ENCODE data around the gene ELP4.
"Not testable (repeated sequence)": the region's sequence is repeated elsewhere in the genome, so short reads cannot be mapped to it uniquely, and the experiment has no call there.

ELP4 gene, protein sequence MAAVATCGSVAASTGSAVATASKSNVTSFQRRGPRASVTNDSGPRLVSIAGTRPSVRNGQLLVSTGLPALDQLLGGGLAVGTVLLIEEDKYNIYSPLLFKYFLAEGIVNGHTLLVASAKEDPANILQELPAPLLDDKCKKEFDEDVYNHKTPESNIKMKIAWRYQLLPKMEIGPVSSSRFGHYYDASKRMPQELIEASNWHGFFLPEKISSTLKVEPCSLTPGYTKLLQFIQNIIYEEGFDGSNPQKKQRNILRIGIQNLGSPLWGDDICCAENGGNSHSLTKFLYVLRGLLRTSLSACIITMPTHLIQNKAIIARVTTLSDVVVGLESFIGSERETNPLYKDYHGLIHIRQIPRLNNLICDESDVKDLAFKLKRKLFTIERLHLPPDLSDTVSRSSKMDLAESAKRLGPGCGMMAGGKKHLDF

DNA sequence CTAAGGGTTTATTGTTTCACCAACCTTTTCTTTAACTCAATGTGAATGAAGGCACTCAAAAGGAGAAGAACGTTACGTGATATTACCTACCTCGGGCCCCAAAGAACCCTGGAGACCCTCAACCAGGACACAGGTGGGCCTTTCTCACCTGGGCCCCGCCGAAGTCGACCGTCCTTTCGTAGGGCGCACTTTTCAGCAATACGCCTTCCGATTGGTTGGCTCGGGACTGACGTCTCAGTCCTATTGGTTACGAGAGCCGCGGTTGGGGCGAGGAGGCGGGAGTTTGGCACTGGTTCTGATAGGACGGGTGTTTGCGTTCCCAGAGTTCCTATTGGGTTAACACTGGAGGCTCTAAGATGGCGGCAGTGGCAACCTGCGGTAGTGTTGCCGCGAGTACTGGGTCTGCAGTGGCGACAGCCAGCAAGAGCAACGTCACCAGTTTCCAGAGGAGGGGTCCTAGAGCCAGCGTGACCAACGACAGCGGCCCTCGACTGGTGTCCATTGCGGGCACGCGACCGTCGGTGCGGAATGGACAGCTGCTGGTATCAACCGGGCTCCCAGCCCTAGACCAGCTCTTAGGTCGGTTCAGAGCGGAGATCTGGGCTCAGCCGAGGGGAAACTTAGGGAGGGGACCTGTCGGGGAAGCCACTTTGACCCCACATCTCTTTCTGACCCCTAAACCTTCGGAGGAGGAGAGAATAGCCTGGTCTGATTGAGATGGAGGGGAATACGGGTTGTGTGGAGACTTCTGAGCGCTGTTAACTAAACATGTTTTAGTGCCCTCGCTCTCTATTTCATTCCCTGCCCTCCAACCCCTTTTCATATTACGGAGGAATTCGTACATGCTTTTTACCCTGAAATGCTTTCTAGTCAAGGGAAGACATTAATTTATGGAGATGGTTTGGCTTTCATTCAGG, at the start of gene ELP4, which contains the start of gene IMMP1L:
Gene ELP4, plus strand, starts transcription at position 339 of the 917 bp plus-strand sequence. Its CDS starts 18 bp downstream, at position 357.
Gene IMMP1L, minus strand, starts transcription at position 194 of the 917 bp plus-strand sequence. CDS start 46,346 bp downstream, outside the sequence.
- DNase-seq: peak; percentile 90 to 91

DNA sequence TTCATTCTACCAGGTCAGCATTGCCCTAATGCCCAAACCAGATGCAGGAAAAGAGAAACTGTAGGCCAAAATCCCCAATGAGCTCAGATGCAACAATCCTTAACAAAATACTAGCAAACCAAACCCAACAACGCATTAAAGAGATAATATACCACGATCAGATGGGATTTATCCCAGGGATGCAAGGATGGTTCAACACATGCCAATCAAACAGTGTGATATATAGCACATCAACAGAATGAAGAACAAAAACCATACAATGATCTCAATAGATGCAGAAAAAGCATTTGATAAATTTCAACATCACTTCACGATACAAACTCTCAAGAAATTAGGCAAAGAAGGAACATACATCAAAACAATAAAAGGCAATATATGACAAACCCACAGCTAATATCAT, 45.1 kb upstream of the ELP4 start:
- no peak for DNase-seq

DNA sequence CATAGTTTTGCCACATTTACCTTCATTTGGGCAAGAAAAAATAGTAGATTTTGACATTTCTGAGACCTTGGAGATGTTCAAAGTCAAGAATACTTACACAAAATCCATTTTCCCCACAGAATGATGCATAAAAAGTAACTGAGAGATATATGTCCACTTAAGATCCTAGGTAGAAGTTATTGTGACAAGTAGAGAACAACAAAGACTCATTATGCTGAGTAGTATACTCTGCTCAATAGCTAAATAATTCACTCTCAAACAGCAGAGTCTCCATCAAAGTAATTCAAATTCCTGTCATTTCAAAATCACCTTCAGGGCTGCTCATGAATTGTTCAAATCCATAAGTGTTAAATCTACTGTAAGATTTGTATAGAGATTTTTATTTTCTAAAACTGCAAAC, 35.5 kb upstream of the ELP4 start:
- DNase-seq: no peak

DNA sequence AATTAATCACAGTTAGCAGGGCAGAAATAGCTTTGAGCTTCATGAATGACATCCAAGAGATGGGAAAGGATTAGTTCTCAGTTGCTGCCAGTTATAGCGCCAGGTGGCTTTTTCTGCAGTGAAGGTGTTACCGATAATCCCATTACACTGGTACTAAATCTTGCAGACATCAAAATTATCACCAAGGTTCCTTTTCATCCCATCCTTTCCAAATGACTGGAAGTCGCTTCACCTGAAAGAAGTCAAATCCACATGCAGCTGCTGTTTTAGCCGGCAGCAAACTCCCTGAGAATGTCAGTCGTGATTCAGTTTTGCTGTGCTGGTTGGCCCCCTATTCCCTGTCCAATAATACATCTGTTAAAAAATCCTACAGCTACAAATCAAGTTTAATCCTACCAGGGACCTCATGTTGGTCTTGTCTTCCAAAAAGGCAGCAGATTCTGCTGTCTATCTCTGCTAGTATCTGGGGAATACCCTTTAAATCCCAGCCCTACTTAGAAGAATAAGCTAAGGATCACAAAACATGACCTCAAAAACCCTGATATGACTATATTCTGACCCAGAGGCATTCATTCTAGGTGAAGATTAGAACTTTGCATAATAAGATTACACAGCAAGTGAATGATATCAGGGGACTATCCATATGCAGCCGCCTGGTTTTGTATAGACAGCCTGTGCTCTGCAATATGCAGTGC, 31.9 kb upstream of the ELP4 start:
- no peak for DNase-seq

DNA sequence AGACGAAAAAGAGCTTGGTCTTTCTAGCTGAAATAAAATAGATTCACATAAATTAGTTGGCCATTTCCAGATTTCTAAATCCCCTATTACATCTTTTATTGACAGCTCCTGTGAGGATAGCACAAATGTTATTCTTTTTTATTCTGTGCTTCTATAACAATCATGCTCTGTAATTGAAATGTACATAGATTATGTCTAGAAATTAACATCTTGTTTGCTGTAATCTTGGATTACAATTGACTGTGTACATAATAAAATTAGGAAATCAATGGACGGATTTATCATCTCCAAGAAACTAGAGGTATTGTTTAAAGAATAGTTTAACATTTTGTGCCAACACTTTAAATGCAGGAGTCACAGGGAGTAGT, 31.4 kb upstream of the ELP4 start:
- DNase-seq: no peak

DNA sequence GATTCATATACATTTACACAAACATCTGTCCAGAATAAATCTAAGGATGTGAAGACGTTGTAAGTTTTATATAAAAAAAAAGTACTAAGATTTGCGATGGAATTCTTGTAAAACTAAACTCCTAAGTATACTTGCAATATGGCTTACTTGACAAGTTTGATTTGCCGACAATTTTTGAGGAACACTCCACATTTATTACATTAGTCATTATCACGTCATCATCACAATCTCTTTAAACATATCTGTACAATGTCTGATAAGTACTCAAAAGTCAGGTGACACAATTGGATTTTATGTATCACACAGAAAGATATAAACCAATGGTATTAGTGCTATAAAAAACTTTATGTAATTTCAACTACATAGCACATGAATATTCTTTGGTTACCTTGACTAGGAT, 30.5 kb upstream of the ELP4 start:
- no peak for DNase-seq

DNA sequence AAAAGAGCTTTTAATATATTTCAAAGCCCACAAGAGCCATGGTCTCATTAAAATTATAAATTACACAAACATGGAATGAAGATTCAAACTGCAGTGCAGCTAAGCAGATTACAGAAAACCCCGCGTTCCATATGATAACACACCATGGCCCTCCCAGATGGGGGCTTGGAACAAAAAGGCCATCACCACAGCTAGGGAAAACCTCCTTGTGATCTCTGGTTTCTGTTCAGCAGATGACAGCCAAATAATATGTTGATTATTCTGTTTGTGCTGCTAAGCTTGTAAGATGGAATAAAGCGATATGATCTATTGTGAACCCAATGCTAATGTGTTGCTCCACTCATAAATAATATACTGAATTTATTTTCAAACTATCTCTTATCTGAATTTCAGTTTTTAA, 28.6 kb upstream of the ELP4 start:
- DNase-seq: no peak

DNA sequence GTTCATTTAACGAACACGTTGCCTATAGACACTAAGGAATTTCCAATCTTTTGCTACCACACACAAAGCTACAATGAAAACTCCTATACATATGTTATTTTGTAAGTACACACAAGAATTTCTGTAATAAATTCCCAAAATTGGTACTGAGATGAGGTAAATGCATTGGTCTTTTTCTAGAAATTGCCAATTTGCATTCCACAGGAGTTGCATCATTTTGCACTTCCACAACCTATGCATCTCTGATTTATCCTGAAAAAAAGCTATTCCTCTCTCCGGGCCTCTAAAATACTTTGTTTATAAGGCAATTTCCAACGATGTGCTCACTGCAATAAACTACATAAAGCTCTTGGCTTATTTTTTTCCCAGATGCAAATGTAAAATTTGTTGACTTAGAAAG, 25.1 kb upstream of the ELP4 start:
- DNase-seq: no peak

DNA sequence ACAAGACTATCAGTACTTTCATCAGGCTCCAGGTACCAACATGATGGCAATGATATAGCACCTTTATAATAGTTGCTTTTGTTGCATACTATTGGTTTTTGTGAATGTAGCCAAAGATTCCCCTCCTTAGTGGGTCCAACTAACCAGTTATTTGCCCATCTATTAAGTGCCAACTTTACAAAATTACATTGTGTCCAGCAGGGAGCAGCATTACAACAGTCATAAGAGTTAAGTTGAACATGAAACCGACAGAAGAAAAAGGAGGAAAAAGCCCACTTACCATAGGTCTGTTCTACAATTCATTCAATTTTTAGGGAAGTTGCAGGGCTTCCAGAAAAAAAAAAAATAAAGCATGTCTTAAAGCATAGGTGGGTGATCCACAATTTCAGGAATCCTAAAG, 21.7 kb upstream of the ELP4 start:
- peak; percentile 38 to 52 for DNase-seq

DNA sequence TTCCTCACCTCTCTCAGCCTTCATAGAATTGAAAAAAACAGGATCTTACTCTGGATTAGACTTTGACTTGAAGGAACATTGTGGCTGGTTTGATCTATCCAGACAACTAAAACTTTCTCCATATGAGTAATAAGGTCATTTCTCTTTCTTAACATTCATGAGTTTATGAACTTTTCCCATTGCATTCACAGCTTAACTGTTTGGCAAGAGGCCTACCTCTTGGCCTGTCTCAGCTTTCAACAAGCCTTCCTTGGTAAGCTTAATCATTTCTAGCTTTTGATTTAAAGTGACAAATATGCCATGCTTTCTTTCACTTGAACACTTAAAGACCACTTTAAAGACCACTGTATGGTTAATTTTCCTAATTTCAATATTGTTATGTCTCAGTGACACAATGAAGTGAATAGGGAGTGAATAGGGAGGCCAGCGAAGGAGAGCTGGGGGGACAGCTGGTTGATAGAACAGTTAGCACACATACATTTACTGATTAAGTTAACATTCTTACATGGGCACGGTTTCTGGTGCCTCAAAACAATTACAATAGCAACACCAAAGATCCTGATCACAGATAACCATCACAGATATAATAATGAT, 17.1 kb upstream of the ELP4 start:
- no peak for DNase-seq

DNA sequence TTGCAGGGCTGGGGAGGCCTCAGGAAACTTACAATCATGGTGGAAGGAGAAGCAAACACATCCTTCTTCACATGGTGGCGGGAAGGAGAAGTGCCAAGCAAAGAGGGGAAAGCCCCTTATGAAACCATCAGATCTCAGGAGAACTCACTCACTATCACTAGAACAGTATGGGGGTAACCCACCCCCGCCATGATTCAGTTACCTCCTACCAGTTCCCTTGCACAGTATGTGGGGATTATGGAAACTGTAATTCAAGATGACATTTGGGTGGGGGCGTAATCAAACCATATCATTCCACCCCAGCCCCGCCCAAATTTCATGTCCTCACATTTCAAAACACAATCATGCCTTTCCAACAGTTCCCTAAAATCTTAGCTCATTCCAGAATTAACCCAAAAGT, 16.3 kb upstream of the ELP4 start:
- DNase-seq: no peak

DNA sequence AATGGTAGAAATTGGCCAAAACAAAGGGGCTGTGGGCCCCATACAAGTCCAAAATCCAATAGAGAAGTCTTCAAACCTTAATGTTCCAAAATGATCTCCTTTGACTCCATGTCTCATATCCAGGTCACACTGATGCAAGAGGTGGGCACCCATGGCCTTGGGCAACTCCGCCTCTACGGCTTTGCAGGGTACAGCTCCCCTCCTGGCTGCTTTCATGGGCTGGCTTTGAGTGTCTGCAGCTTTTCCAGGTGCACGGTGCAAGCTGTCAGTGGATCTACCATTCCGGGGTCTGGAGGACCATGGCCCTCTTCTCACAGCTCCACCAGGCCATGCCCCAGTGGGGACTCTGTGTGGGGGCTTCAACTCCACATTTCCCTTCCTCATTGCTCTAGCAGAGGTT, 15.8 kb upstream of the ELP4 start:
- not testable (repeated sequence) for DNase-seq

DNA sequence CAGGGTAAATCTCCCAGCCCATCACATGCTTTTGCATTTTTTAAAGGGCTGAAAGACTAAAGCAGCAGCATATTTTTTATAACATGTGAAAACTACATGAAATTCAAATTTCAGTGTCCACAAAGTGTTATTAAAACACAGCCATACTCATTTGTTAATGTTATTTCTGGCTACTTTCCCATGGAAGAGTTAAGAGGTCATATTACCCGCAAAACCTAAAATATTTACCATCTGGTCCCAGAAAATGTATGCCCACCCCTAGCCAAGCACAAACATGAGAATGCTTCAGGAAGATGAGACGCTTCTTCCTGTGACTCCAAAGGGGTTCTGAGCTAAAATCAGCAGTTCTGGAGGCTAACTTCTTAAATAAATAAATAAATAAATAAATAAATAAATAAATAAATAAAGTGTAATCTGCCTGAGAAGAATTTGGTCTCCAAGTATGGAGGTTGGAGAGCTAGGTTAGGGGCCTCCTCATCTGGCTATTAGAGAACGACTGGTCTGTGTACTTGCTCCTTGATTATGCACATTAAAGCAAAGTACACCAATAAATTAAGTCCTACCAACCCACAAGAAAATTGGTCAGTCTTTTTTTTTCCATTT, 9.9 kb upstream of the ELP4 start:
- no peak for DNase-seq

DNA sequence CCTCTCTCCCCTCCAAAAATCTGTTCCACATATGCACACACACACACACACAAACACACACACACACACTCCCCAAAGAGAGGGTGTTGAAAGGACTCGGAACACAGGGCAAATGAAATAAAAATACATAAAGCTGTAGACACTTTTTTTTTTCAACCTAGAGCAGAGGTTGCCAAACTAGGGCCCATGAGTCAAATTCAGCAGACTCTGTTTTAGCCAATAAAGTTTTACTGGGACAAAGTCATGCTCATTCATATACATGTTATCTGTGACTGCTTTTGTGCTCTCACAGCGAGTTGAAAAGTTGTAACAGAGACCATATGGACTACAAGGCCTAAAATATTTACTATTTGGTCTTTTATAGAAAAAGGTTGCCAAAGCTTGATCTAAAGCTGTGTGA, 9.0 kb upstream of the ELP4 start:
- no peak for DNase-seq

DNA sequence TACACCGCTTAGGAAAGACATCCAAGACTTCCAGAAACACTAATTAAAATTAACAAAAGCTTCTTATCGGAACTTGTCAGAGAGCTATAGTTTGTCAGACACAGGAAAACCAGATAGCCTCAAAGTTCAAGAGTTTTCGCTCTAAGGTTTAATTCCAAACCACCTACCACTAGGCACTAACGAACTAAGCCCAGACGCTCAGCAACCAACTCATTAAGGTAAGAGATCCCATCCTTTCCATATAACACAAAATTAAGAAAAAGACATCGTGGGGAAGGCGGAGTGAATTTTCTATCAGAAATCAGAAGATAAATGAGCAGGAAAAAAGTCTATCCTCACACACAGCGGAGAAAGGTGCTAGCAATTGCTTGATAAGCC, 527 bp upstream of the ELP4 start:
- DNase-seq: no peak

DNA sequence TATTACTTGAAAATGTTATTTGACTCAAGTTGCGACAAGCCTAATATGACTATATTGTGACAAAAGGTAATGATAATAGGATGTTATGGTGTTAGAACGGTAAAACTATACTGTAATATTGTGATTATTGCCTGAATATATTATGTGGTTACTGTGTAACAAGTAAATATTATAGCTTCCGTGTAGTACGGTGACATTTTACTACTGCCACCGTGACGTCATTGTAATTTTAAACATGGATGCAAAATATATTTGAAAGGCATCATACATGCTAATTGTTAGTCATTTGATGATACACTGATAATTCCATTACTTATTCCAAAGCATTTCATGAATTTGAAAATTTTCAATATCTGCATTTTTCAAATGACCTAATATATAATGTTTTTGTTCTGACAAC, 2.5 kb downstream of the ELP4 start:
- DNase-seq: no peak

DNA sequence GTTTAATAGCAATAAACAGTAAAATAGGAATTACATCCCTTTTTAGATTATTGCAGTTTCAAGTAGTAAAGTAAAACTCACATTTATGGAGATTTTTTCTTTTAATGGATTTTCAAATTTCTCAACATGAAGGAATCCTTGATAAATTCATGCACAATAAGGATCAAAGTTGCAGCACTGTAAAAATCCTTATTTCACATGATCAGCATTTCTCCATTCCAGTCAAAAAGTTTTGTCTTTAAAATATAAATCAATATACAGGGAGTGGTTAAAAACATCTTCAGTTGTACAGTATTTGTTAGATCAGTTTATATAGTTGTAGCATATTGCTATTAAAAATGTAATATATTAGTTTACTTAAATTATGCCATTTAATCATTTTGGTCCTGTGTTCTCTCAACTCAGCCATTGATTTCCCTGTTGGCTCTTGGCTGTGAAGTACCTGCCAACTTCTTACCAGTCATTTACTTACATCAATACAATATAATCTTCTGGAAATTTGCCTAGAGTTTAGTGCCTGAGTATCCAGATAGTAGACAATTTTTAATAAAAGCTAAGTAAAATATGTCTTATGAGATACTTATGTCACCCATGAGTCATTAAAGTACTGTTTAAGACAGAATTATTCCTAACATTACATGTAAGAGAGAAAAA, 12.1 kb downstream of the ELP4 start:
- no peak for DNase-seq

DNA sequence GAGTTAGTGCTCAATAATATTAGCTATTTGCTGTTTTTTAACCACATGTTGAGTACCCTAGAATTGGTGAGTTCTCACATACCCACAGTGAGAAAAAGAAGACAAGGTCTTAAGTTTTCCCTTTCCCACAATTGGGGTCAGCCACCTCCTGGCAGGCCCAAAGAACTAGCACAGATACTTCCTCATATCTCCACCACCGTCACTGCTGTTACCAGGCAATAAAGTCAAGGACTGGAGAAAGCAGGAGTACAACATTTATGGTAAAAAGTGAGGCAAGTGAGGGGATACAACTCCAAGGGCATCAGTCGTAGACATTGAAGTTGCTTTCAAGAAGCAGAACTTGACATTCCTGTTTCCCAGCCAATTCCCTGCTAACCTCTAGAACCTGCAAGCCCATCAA, 19.6 kb downstream of the ELP4 start:
- DNase-seq: no peak

DNA sequence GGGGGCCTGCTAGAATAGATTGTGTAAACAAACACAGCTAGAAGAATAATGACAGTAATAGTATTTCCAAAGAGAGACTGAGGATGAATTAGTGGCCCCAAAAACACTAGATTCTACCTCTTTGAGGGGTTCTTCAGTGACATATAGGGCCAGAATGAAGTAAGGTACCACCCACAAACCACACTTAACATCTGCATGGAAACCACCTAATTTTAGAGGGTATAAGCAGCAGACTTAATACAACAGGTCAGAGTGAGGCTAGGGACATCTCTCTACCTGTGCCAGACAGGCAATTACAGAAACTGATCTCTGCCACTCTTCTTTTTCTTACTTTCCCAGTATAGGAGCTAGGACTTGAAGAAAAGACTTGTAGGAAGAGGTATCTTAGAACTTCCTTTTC, 20.1 kb downstream of the ELP4 start:
- DNase-seq: no peak

DNA sequence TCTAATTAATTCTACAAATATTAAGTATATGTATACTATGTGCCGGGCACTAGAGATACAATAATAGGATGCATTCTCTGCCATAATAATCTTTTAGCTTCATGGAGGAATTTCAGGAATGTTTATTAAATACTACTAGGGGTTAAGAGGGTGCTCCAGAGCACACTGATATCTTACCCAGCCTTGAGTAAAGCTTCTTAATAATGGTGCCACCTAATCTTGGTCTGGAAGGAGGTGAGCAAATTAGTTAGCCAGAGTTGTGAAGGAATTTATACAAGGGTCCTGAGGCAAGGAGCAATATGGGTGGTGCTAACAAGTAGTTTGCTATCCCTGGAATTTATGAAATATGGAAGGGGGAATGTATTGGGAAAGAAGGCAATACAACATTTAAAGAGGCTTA, 21.7 kb downstream of the ELP4 start:
- no peak for DNase-seq

DNA sequence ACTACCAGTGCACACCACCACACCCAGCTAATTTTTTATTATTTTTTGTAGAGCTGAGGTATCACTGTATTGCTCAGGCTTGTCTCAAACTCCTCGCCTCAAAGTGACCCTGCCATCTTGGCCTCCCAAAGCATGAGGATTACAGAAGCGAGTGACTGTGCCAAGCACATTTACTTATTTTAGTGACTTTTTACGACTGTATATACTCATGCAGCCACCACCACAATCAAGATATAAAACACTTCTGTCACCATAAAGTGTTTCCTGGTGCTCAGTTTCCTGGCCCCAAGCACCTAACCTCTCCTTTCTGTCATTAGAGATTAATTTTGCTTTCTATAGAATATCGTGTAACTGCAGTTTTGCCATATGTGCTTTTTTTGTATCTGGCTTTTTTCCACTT, 25.9 kb downstream of the ELP4 start:
- DNase-seq: no peak

DNA sequence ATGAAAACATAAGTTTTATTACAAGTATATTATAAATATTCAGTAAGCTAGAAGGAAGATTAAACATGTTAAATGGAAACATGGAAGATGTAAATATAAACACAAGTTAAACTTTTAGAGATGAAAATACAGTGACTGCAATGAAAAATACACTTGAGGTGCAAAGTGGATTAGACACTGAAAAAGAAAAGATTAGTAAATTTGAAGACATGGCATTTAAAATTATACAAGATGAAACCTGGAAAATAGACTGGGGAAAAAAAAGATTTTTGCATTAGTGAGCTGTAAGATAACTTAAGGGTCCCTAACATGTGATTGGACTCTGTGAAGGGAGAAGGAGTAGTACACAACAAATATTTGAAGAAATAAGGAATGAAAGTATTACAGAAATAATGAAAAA, 33.3 kb downstream of the ELP4 start:
- DNase-seq: no peak

All from AML-193 (cell line).